Activated CD8-positive, alpha-beta T cell treated with anti-CD3 and anti-CD28 coated beads for 36 hours (primary cell): ENCODE measurements around the gene SCRG1. TPM values are rescaled to one million over a fixed set of nuclear protein-coding genes. Genes with fewer than 3 reads are reported as not detected.

Source experiments
- ATAC-seq: fragments of 200-7000 bp; cut with Tn5 transposase; one replicate; pipeline ENCODE4 v1.10.0; 2021; ENCODE audit warnings: mild to moderate bottlenecking, moderate library complexity
- CTCF ChIA-PET: fragments of 350-600 bp; sonication (Branson Sonifier 250); formaldehyde crosslinking; loops from one replicate; lab custom pipeline; 2021; ENCODE audit warnings: antibody characterized with exemption; lab: Charles Lee
- POLR2A ChIA-PET: fragments of 350-600 bp; sonication (Branson Sonifier 250); formaldehyde crosslinking; loops from one replicate; lab custom pipeline; 2021; ENCODE audit warnings: antibody characterized with exemption; lab: Charles Lee
- DNase-seq: peaks from one replicate; pipeline ENCODE4 v3.0.0-alpha.2; 2020
- H3K27ac Mint-ChIP-seq: one replicate; pipeline ENCODE4 v1.8.0; 2021; ENCODE audit warnings: mild to moderate bottlenecking, mixed read lengths
- H3K27me3 Mint-ChIP-seq: one replicate; pipeline ENCODE4 v1.8.0; 2021; ENCODE audit warnings: mixed read lengths
- H3K36me3 Mint-ChIP-seq: one replicate; pipeline ENCODE4 v1.8.0; 2021; ENCODE audit warnings: low read depth, mixed read lengths
- H3K4me1 Mint-ChIP-seq: one replicate; pipeline ENCODE4 v1.8.0; 2021; ENCODE audit warnings: low read depth, mixed read lengths
- H3K4me3 Mint-ChIP-seq: one replicate; pipeline ENCODE4 v1.8.0; 2021; ENCODE audit warnings: mild to moderate bottlenecking, moderate library complexity, mixed read lengths
- H3K9me3 Mint-ChIP-seq: one replicate; pipeline ENCODE4 v1.8.0; 2021; ENCODE audit warnings: mixed read lengths
- intact Hi-C: fragments of 100-400 bp; cut with micrococcal nuclease; formaldehyde crosslinking; loops from one replicate; pipeline ENCODE4 v1.10.0; 2022
- total RNA-seq, 2 experiments: library from RNA; stranded (reverse); gene quantifications; one replicate each; pipeline ENCODE4 v1.2.3, GENCODE V29; 2021
- TF ChIP-seq, protein P1 (sequence below): fragments of 200-600 bp; IDR thresholded peaks from one replicate; pipeline ENCODE4 v1.8.0; 2022; ENCODE audit warnings: antibody characterized with exemption, mild to moderate bottlenecking

Gene SCRG1
- total RNA-seq, 2 experiments from 2014 or later, result not detected

- TF ChIP-seq, protein P1, sequence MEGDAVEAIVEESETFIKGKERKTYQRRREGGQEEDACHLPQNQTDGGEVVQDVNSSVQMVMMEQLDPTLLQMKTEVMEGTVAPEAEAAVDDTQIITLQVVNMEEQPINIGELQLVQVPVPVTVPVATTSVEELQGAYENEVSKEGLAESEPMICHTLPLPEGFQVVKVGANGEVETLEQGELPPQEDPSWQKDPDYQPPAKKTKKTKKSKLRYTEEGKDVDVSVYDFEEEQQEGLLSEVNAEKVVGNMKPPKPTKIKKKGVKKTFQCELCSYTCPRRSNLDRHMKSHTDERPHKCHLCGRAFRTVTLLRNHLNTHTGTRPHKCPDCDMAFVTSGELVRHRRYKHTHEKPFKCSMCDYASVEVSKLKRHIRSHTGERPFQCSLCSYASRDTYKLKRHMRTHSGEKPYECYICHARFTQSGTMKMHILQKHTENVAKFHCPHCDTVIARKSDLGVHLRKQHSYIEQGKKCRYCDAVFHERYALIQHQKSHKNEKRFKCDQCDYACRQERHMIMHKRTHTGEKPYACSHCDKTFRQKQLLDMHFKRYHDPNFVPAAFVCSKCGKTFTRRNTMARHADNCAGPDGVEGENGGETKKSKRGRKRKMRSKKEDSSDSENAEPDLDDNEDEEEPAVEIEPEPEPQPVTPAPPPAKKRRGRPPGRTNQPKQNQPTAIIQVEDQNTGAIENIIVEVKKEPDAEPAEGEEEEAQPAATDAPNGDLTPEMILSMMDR, result no peak
- Mint-ChIP-seq H3K27ac (no peak overlapping the region), H3K4me3 (no peak overlapping the region), H3K27me3 (no peaks in the 10 kb centered on the region), H3K36me3 (peaks cover 1% of the 10 kb centered on the region), H3K9me3 (no peaks in the 10 kb centered on the region), H3K4me1 (peaks cover 27% of the 10 kb centered on the region)
- intact Hi-C loops, result no loop called here
- ChIA-PET POLR2A (interaction anchor here (0.6 to 2.5 kb wide), 2 partner anchors 21 to 31 kb away, joined by 4 to 12 read pairs; partner anchors contain the start of gene HMGB2), CTCF (no interaction called here)
- no peak for ATAC-seq
- no peak for DNase-seq
Observed at GRCh38 chr4:173365359-173365996, 33.4 kb downstream of the SCRG1 start.

- ChIA-PET POLR2A (interaction anchor here (0.6 kb wide), 1 partner anchor 666 kb away, joined by 3 read pairs; no protein-coding TSS in a partner anchor), CTCF (no interaction called here)
- Mint-ChIP-seq H3K9me3 (no peaks in the 10 kb centered on the region), H3K36me3 (peaks cover 1% of the 10 kb centered on the region), H3K27ac (no peak overlapping the region), H3K27me3 (peaks cover 6% of the 10 kb centered on the region), H3K4me1 (peaks cover 18% of the 10 kb centered on the region), H3K4me3 (no peak overlapping the region)
- TF ChIP-seq, protein P1, result no peak
- ATAC-seq, result no peak
- intact Hi-C loops, result no loop called here
- no peak for DNase-seq
Observed at GRCh38 chr4:173362666-173363065, 36.2 kb downstream of the SCRG1 start.

- Mint-ChIP-seq H3K27me3 (peaks cover 6% of the 10 kb centered on the region), H3K36me3 (no peaks in the 10 kb centered on the region), H3K9me3 (no peaks in the 10 kb centered on the region), H3K4me1 (peaks cover 3% of the 10 kb centered on the region), H3K4me3 (no peak overlapping the region), H3K27ac (no peak overlapping the region)
- intact Hi-C loops, result no loop called here
- ChIA-PET POLR2A (no interaction called here), CTCF (interaction anchor here (0.8 to 1.0 kb wide), 2 partner anchors 11 to 28 kb away, joined by 3 to 4 read pairs; no protein-coding TSS in a partner anchor)
- ATAC-seq (no peak), DNase-seq (no peak)
- TF ChIP-seq, protein P1, result no peak
Observed at GRCh38 chr4:173360587-173361221, 38.2 kb downstream of the SCRG1 start.

DNA sequence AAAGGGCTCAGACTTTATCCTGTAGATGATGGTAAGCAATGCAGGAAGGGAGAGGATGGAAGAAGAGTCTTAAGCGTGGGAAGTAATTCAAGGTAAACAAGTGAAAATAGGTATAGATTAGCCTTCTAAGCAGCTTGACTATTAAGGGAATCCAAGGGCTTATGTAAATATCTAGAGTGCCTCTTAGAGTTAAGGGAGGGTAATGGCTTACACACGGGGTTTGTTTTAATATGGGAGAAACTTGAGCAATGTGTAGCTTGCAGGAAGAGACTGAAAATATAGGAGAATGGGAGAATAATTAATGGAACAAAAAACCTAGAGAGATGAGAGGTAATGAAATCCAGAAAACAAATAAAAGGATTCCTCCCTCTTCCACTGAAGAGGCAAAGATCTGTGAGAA lies 41.0 kb downstream of the SCRG1 start:
- DNase-seq, result no peak
- ChIA-PET POLR2A (interaction anchor here (0.7 kb wide), 1 partner anchor 12 kb away, joined by 3 read pairs; no protein-coding TSS in a partner anchor), CTCF (no interaction called here)
- no peak overlapping the region for H3K4me3 Mint-ChIP-seq
- no peak for ATAC-seq
- TF ChIP-seq, protein P1, result no peak
- no peaks in the 10 kb centered on the region for H3K9me3 Mint-ChIP-seq
- H3K4me1 Mint-ChIP-seq, result no peaks in the 10 kb centered on the region
- H3K27ac Mint-ChIP-seq, result no peak overlapping the region
- H3K27me3 Mint-ChIP-seq, result peaks cover 6% of the 10 kb centered on the region
- intact Hi-C loops, result no loop called here
- H3K36me3 Mint-ChIP-seq, result no peaks in the 10 kb centered on the region

DNA sequence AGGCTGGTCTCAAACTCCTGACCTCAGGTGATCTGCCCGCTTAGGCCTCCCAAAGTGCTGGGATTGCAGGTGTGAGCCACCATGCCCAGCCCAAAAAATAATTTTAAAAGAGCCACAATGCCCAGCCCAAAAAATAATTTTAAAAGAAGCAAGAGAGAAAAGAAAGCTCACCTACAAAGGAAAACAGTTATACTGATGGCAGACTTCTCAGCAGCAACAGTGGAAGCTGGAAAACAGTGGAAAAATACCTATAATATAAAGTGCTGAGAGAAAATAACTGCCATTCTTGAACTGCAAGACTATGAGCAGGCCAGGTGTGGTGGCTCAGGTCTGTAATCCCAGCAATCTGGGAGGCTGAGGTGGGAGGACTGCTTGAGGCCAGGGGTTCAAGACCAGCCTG lies 51.4 kb downstream of the SCRG1 start:
- H3K36me3 Mint-ChIP-seq, result no peaks in the 10 kb centered on the region
- peaks cover 1% of the 10 kb centered on the region for H3K27me3 Mint-ChIP-seq
- no peak overlapping the region for H3K27ac Mint-ChIP-seq
- H3K9me3 Mint-ChIP-seq, result no peaks in the 10 kb centered on the region
- DNase-seq, result no peak
- POLR2A ChIA-PET, result interaction anchor here (3.1 kb wide), 1 partner anchor 13 kb away, joined by 24 read pairs; the partner anchor contains the start of gene HMGB2
- CTCF ChIA-PET, result interaction anchor here (1.0 to 2.6 kb wide), 4 partner anchors 13 to 69 kb away, joined by 3 to 10 read pairs (median 4); partner anchors contain the start of gene HMGB2
- H3K4me1 Mint-ChIP-seq, result no peaks in the 10 kb centered on the region
- TF ChIP-seq, protein P1, result no peak
- H3K4me3 Mint-ChIP-seq, result no peak overlapping the region
- intact Hi-C loops, result no loop called here
- ATAC-seq, result no peak
